Right lobe of liver (tissue), 4 donors: Measurements from ENCODE around the gene EEF2.

Experiments
- CTCF ChIP-seq, 4 donors: fragments of 200-600 bp in 3 of 4; fragments of 450-650 bp in 1 of 4; IDR thresholded peaks; one replicate each; pipeline versions ENCODE4 v1.5.1 to v1.8.0; 2016 to 2022; ENCODE audit warnings: antibody characterized with exemption in 4 of 4, mild to moderate bottlenecking in 2 of 4
- POLR2A ChIP-seq: fragments of 450-650 bp; IDR thresholded peaks from one replicate; pipeline ENCODE4 v1.6.1; 2017; ENCODE audit warnings: antibody characterized with exemption, mild to moderate bottlenecking
- donor health status: DM: no; HTN: no; CAD: no.
- donor health status: DM: no; HTN: no; CAD: no.
- donor health status: DM: no; HTN: yes; CAD: no.

DNA sequence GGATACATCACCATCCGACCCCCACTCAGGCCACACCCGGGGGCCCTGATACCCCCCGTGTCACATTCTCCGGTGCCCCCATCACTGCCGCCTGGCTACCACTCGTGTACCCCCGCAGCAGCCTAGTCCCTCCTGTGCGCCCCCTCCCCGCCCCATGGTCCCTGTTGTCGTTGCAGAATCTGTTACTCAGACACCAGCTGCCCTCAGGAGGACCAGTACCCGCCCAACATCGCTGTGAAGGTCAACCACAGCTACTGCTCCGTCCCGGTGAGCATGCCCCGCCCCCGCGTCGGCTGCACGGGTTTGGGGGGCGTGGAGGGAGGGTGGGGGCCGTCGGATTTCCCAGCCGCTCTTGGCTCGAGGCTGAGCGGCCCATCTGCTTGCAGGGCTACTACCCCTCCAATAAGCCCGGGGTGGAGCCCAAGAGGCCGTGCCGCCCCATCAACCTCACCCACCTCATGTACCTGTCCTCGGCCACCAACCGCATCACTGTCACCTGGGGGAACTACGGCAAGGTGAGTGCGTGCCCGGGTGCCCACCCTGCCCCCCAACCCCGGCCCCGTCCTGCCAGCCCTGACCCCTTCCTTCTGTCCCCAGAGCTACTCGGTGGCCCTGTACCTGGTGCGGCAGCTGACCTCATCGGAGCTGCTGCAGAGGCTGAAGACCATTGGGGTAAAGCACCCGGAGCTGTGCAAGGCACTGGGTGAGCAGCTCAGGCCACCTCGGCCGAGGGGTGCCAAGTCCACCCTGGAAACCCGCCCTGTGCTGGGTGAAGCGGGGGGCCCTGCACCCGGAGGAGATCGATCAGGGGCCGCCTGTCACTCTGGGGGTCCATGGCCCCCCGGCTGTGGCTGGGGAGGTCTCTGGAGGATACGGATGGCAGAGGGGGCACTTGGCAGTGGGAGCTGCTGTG is 43.3 kb upstream of the EEF2 start:
- TF ChIP-seq POLR2A, result no peak
- TF ChIP-seq CTCF (IDR thresholded peaks at IDR 0.05), result no peak
